RWPE2 (cell line): Measurements from ENCODE around the gene LAMA3.

Experiments
- ATAC-seq: fragments of 200-7000 bp; cut with Tn5 transposase; 3 replicates; pipeline ENCODE4 v1.9.1; 2021; ENCODE audit warnings: low read depth
- DNase-seq: peaks from one replicate; pipeline ENCODE4 v3.0.0-alpha.2; 2020; ENCODE audit warnings: low spot score
- H3K27ac ChIP-seq: fragments of 450-650 bp; 2 replicates; pipeline ENCODE4 v1.5.1; 2017; ENCODE audit warnings: mild to moderate bottlenecking; ENCODE audit not compliant: poor library complexity, severe bottlenecking
- H3K27me3 ChIP-seq: fragments of 250-450 bp; sonication (Bioruptor Pico); 2 replicates; pipeline ENCODE4 v1.5.1; 2021; ENCODE audit warnings: mild to moderate bottlenecking, moderate library complexity; ENCODE audit not compliant: insufficient read depth, poor library complexity, severe bottlenecking
- H3K36me3 ChIP-seq: fragments of 250-450 bp; sonication (Bioruptor Pico); 2 replicates; pipeline ENCODE4 v1.5.1; 2020; ENCODE audit warnings: low read depth, mild to moderate bottlenecking, moderate library complexity
- H3K4me1 ChIP-seq: fragments of 250-450 bp; sonication (Bioruptor Pico); 2 replicates; pipeline ENCODE4 v1.5.1; 2021; ENCODE audit warnings: mild to moderate bottlenecking, moderate library complexity; ENCODE audit not compliant: insufficient read depth, poor library complexity, severe bottlenecking
- H3K4me3 ChIP-seq: fragments of 250-450 bp; sonication (Bioruptor Pico); 2 replicates; pipeline ENCODE4 v1.5.1; 2021; ENCODE audit warnings: mild to moderate bottlenecking, moderate library complexity; ENCODE audit not compliant: severe bottlenecking
- H3K9me3 ChIP-seq: fragments of 250-450 bp; sonication (Bioruptor Pico); 2 replicates; pipeline ENCODE4 v1.5.1; 2021; ENCODE audit warnings: mild to moderate bottlenecking, moderate library complexity; ENCODE audit not compliant: severe bottlenecking
- CTCF ChIP-seq: fragments of 450-650 bp; IDR thresholded peaks from one replicate; pipeline ENCODE4 v1.5.1; 2017; ENCODE audit warnings: mild to moderate bottlenecking, moderate library complexity; ENCODE audit not compliant: poor library complexity, severe bottlenecking

LAMA3 gene

GRCh38 chr18:23856466-23857163 lies 167.4 kb downstream of the LAMA3 start:
- Histone ChIP-seq H3K36me3 (peaks cover 31% of the 10 kb centered on the region), H3K9me3 (no peaks in the 10 kb centered on the region), H3K27ac (peak overlapping the region; percentile 87), H3K27me3 (no peaks in the 10 kb centered on the region), H3K4me3 (no peak overlapping the region), H3K4me1 (peaks cover 38% of the 10 kb centered on the region)
- no peak for DNase-seq
- ATAC-seq, result peak; percentile 28; the same call in 1 of the 3 replicates
- no peak for TF ChIP-seq CTCF

- H3K36me3 ChIP-seq, result peaks cover 26% of the 10 kb centered on the region
- ATAC-seq (no peak; the same call in 2 of the 3 replicates), DNase-seq (no peak)
- TF ChIP-seq CTCF, result no peak
- H3K27ac ChIP-seq, result peak overlapping the region; percentile 87
- no peaks in the 10 kb centered on the region for H3K27me3 ChIP-seq
- H3K4me1 ChIP-seq, result peaks cover 42% of the 10 kb centered on the region
- no peaks in the 10 kb centered on the region for H3K9me3 ChIP-seq
- H3K4me3 ChIP-seq, result no peak overlapping the region
These were observed 167.9 kb downstream of the LAMA3 start for GRCh38 chr18:23857164-23857552.

GRCh38 chr18:23857756-23858155 lies 168.5 kb downstream of the LAMA3 start:
- Histone ChIP-seq H3K4me1 (peaks cover 48% of the 10 kb centered on the region), H3K4me3 (no peak overlapping the region), H3K36me3 (peaks cover 22% of the 10 kb centered on the region), H3K27me3 (no peaks in the 10 kb centered on the region), H3K27ac (peak overlapping the region; percentile 87), H3K9me3 (no peaks in the 10 kb centered on the region)
- ATAC-seq (peak; percentile 83), DNase-seq (peak; percentile 87)
- no peak for TF ChIP-seq CTCF

- no peak for ATAC-seq
- H3K27ac ChIP-seq, result peak overlapping the region; percentile 87
- H3K4me1 ChIP-seq, result peaks cover 48% of the 10 kb centered on the region
These were observed 170.4 kb downstream of the LAMA3 start for GRCh38 chr18:23859466-23860336.

More at GRCh38 chr18:23859466-23860336, 170.4 kb downstream of the LAMA3 start:
- no peaks in the 10 kb centered on the region for H3K9me3 ChIP-seq
- no peaks in the 10 kb centered on the region for H3K27me3 ChIP-seq
- peaks cover 31% of the 10 kb centered on the region for H3K36me3 ChIP-seq
- TF ChIP-seq CTCF, result no peak
- no peak overlapping the region for H3K4me3 ChIP-seq
- no peak for DNase-seq
